Measurements from ENCODE around the gene CRYBG2. TPM values are rescaled to one million over a fixed set of nuclear protein-coding genes. Genes with fewer than 3 reads are reported as not detected.

Gene CRYBG2
- total and polyA plus RNA-seq, 12 donors, result 0.03 to 0.64 TPM; not detected in 10

GRCh38 chr1:26350701-26351589, 3.0 kb downstream of the CRYBG2 start:
- WGBS, 2 donors, result 69 to 79% methylated on average over 9 of the region's 9 CpGs
- Histone ChIP-seq H3K4me1 (peaks cover 0 to 10% (median 0%) of the 10 kb centered on the region in 9 donors), H3K4me3 (no peak overlapping the region), H3K9me3 (no peaks in the 10 kb centered on the region), H3K27me3 (peaks cover 0 to 21% (median 17%) of the 10 kb centered on the region in 7 donors), H3K36me3 (no peaks in the 10 kb centered on the region), H3K27ac (no peak overlapping the region)
- DNase-seq, result no peak
- TF ChIP-seq CTCF (IDR thresholded peaks at IDR 0.05), result no peak
- intact Hi-C loops (cut with DNase I), result no loop called here
- ATAC-seq, result peak in 1 of 8 donors; percentile 14

- DNase-seq (no peak), ATAC-seq (no peak)
- H3K27me3 ChIP-seq, result peaks cover 0 to 15% (median 12%) of the 10 kb centered on the region in 7 donors
- peaks cover 0 to 10% (median 0%) of the 10 kb centered on the region in 9 donors for H3K4me1 ChIP-seq
- 83 to 85% methylated on average over 2 of the region's 2 CpGs for WGBS, 2 donors
- intact Hi-C loops (cut with DNase I), result no loop called here
- no peaks in the 10 kb centered on the region for H3K36me3 ChIP-seq
- TF ChIP-seq CTCF (IDR thresholded peaks at IDR 0.05), result no peak
- H3K9me3 ChIP-seq, result no peaks in the 10 kb centered on the region
- H3K27ac ChIP-seq, result no peak overlapping the region
- H3K4me3 ChIP-seq, result no peak overlapping the region
These were observed 3.6 kb downstream of the CRYBG2 start for GRCh38 chr1:26350343-26350700.

- Histone ChIP-seq H3K27ac (no peak overlapping the region), H3K27me3 (peaks cover 0 to 11% (median 7%) of the 10 kb centered on the region in 7 donors), H3K36me3 (no peaks in the 10 kb centered on the region), H3K4me3 (no peak overlapping the region), H3K4me1 (peaks cover 0 to 10% (median 0%) of the 10 kb centered on the region in 9 donors), H3K9me3 (no peaks in the 10 kb centered on the region)
- no peak for DNase-seq
- TF ChIP-seq CTCF (IDR thresholded peaks at IDR 0.05), result no peak
- intact Hi-C loops (cut with DNase I), result no loop called here
- 79 to 84% methylated on average over 5 of the region's 5 CpGs for WGBS, 2 donors
- ATAC-seq, result no peak
These were observed 4.1 kb downstream of the CRYBG2 start for GRCh38 chr1:26349877-26350244.

DNA sequence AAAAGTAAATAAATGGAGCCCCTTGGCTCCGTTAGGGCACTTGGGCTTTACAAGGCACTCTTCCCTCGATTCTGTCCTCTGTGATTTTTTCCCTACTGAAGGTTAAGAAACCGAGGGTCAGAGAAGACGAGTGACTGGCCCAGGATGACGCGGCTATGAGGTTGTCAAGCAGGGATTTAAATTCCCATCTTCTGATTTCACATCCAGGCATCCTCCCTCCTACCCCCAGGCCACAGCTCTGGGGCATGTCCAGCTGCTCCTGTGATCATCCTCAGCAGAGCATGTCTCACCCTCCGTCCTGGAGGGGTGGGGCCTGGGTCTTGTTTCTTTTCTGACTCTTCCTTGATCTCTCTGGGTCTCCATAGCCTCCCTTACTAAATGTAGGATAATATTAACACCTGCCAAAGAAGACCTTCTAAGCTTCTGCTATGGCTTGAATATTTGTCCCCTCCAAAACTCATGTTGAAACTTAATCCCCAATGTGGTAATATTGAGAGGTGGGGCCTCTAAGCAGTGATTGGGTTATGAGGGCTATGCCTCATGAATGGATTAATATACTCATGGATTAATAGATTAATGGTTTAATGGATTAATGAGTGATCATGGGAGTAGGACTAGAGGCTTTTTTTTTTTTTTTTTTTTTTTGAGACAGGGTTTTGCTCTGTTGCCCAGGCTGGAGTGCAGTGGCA, 4.6 kb downstream of the CRYBG2 start:
- ATAC-seq, result no peak
- peaks cover 0 to 10% (median 0%) of the 10 kb centered on the region in 9 donors for H3K4me1 ChIP-seq
- H3K27me3 ChIP-seq, result peaks cover 0 to 7% (median 5%) of the 10 kb centered on the region in 7 donors
- intact Hi-C loops (cut with DNase I), result no loop called here
- no peaks in the 10 kb centered on the region for H3K9me3 ChIP-seq
- DNase-seq, result no peak
- no peak for TF ChIP-seq CTCF (IDR thresholded peaks at IDR 0.05)
- no peak overlapping the region for H3K4me3 ChIP-seq
- H3K36me3 ChIP-seq, result no peaks in the 10 kb centered on the region
- WGBS, 2 donors, result 79 to 82% methylated on average over 7 of the region's 7 CpGs
- H3K27ac ChIP-seq, result no peak overlapping the region
